Nucleus accumbens (tissue), 56 donors: ENCODE results near the gene PRDM5.
"Not testable (repeated sequence)": the region's sequence is repeated elsewhere in the genome, so short reads cannot be mapped to it uniquely, and the experiment has no call there.

Source experiments
- DNase-seq, 56 donors: peaks; one replicate each; lab custom pipeline; 2025; lab: John Stamatoyannopoulos, UW

Gene PRDM5

DNA sequence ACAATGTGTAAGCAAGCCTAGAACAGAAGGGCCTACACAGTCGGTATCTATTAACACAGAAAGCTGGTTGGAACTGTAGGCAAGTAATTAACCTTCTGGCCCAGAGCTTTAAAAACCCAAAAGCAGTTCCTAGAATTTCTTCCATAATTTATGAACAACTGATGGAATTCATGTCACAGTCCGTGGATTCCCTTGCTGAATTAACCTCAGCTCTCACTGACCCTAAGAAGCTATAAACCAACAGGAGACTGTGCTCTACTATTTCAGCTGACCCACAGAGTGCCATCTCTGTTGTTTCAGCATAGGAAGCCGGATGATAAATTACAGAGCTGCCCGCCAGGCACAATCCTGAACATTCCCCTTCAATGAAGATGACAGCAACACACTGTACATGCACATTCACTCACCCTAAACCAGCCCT is 157.3 kb downstream of the PRDM5 start:
- DNase-seq: no peak

DNA sequence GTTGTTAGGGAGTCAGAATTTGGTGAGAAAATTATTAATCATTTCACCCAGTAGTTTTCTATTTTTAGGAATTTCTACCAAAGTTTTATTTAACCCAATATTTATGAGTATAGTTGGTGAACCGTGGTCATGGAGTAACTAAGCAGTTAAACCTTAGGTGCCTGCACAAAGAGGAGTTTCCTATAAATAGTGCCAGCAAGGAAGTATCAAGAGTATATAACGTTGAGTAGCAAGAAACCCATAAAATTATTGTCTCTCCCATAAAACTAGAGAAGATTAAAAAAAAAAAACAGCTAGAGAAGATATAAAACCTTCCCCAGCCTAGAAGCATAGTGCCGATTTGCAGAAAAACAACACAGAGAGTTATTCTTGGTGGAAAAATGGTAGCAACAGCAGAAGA is 158.9 kb downstream of the PRDM5 start:
- no peak for DNase-seq

DNA sequence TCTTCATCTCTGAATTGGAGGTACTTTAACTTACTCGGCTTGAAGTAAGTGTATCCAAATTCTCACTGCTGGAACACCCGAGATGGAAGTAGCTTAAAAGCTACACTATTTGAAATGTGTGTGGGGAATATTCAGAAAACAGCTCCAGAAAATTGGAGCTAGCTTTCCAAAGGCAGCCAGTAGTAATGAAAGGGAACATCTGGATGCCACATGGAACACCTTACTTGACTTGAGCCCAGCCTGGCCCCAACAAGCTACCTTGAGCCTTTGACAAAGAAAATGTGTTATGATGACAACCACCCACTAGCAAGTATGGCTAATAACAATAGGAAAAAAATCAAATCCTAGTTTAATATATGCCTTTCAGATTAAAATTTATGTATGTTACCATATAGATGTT is 161.5 kb downstream of the PRDM5 start:
- DNase-seq: no peak

DNA sequence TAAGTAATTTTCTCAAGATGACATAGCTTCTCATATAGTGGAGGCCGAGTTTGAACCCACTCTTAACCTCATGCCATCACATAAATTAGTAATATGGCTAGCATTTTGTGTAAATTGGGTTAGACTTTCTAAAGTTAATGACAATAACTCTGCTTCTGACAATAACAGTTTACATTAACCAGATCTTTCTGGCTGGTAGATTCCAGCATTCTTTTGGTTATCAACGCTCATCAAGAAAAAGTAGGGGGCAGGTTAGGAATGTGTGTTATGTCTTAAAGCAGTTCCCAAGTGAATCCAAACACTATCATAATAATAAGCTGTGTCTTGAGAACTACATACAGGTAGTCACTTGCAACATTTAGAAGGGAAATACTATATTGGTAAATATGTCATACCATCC is 162.5 kb downstream of the PRDM5 start:
- no peak for DNase-seq

DNA sequence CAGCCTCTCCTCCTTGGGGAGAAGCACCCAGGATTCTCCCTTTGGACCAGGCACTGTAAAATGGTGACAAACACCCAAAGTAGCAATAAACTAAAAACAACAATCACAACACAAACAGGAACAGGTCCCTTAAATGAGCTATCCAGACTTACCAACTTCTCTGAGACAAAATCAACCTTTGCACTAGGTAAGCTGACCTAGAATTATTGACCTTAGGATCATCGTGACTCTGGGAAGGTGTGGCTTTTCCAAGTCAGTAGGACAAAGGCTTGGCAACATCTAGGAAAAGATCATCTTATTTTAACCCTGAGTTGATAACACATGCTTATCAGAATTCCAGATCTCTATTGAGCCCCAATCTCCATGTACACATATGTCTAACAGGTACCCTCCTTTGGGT is 166.7 kb downstream of the PRDM5 start:
- no peak for DNase-seq

DNA sequence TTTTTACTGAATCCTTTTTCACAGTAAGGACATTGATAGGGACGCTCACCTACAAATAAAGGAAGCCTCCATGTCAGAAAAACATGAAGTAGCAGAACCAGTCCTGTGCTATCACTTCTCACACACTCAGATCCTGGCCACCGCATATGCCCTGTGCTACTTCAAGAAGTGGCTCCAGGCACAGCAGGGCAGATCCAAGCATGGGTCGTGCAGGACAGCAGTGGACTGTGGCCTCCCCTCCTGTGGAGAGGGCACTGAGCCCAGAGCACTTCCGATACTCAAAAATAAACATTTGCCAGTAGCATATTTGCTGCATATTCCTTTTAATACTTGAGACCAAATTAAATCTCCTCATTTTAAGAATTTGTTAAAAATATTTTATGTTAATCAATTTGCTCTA is 167.9 kb downstream of the PRDM5 start:
- DNase-seq: no peak

DNA sequence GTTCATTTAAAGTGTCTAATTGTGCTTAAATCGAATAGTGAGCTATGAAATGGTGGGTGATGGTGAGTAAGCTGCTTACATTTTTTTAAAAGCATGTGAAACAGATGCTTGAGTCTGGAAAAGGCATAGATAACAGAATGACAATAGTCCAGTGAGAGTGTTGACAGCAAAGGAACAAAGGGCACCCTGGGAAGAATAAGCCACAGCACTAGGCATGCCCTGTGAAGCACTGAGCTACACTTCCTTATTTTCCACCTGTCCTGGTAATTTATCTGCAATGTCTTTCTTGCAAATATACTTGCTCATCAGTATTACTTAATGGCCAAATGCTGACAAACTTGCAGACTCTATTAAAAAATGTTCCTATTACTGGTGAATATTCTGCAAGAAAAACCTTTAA is 168.7 kb downstream of the PRDM5 start:
- DNase-seq: no peak

DNA sequence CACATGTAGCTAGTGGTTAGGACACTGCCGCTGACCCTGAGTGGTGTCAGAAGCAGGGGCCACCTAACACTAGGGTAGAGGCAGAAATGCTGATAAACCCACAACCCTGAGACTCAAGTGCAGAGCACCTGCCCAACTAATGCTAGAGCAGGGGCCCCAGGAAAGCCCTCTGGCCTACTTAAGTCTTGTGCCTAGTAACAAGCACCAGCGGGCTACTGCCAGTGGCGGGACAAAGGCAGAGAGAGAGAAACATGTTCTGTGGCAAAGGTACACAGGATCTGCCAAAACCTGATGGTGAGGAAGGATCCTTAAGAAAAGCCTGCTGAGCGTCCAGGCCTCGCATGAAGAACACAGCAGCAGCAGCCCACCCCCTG is 172.4 kb downstream of the PRDM5 start:
- DNase-seq: no peak

DNA sequence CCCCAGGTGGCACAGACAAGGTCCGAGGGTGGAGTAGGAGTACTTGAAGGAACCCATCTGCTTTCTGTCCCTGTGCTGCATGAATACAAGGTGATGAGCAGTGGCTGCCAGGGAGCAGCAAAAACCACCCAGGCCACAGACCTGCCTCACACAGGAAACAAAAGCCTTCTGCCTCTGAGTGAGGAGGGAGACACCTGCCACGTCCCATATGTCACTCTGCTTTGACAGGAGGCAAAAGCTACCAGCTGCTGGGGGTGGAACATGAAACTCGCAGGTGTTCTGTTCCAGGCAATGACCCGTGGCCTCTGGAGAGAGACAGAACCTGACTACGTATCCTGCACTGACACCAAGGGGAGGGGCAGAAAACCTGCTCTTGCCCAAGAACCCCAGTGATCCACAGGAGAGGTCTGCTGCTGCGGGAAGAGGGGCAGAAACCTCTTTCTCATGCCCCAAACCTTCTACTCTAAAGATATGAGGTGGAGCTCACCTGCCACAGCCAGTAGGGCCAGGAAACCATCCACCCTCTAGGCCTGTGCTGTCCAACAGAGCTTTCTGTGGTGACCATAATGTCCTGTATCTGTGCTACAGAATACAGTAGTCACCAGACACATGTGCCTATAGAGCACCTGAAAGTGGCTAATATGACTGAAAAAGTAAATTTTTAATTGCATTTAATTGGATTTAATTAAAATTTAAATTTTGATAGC is 172.9 kb downstream of the PRDM5 start:
- no peak for DNase-seq

DNA sequence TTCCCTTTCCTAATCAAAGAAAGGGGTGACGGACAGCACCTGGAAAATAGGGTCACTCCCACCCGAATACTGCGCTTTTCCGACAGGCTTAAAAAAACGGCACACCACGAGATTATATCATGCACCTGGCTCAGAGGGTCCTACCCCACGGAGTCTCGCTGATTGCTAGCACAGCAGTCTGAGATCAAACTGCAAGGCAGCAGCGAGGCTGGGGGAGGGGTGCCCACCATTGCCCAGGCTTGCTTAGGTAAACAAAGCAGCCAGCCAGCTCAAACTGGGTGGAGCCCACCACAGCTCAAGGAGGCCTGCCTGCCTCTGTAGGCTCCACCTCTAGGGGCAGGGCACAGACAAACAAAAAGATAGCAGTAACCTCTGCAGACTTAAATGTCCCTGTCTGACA is 180.9 kb downstream of the PRDM5 start:
- DNase-seq: not testable (repeated sequence)

DNA sequence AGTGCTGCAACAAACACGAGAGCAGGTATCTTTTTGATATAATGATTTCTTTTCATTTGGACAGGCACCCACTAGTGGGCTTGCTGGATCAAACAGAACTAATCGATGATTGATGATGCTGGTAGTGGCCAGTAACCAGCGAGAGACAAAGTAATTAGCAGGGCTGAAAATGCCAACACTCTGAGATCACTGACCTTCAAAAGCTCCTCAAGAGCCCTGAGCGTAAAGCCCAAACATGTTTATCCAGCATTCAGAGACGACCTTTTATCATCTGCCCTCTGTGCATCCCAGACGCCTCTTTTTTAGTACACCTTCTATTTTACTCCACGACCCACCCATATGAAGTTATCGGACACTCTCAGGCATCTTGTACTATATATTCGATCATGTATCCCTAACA is 186.2 kb downstream of the PRDM5 start:
- no peak for DNase-seq

DNA sequence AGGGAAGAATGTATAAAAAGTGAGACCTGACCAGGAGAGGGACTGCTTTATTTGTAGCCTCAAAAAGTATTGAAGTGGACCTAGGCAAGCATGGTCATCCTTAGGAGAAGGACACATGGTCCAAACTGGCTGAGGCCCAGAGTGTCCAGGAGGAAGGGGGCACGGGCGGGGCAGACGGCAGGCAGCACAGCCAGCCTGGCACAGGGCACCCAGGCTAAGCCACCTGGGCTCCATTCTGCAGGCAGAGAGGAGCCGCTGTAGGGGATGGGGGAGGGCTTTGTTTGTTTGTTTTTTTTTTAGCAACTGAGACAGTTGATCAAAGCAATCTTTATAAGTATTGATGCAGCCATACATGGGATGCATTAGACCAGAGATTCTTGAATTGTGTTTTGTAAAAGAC is 188.6 kb downstream of the PRDM5 start:
- no peak for DNase-seq

DNA sequence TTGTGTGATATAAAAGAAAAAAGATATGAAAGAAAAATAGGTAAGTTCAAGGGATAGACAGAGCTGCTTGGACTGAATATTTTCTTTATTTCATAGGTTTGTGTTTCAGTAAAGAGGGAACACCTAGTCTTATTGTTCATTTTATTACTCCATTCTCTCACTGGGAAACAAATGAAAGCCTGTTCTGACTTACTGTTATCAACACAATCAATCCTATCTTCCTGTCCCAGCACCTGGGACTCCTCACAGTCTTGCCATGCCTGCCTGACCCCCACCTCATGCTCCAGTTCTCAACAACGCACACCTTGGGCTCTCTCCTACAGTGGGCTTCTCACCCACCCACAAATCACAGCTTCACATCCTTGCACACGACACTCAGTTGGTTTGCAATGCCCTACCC is 189.5 kb downstream of the PRDM5 start:
- DNase-seq: no peak

DNA sequence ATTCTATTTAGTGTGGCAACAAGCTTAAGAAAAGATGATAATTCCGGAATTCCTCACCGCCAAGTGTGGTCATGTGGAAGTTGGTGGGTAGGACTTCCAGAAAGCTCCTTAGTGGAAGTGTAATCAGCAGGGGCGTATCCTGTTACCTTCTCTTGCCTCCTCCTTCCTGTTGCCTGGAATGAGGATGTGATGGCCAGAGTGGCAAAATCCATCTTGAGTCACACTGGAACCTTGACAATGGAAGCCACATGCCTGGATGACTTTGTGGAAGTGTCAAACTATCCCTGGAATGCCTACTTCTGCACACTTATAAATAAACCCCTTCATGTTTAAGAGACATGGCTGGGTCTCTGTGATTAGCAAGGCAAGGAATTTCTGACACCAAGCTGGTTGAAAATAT is 191.0 kb downstream of the PRDM5 start:
- no peak for DNase-seq

DNA sequence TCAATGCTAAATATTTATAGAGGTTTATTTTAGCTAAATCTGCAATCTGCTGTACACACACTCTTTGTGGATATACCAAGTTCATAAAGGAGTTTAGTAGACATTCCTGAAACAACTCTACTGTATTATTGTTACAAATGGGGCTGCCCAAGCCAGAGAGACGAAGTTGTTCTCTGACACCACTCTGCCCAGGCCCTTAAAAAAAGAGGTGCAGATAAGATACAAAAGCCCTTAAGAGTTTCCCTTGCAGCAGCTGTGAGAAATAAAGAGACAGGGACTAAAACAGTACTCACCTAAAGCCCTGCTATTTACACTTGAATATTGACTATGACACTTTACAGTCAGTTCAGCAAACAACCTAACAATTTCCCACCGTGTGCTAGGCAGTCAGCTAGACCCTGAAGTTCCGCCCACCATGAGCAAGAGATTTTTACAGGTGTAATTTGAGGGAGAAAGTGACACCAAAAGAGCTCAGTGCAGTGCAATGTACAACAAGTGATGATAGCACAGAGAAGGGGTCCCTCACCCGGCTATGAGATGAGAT is 191.7 kb downstream of the PRDM5 start:
- DNase-seq: no peak

DNA sequence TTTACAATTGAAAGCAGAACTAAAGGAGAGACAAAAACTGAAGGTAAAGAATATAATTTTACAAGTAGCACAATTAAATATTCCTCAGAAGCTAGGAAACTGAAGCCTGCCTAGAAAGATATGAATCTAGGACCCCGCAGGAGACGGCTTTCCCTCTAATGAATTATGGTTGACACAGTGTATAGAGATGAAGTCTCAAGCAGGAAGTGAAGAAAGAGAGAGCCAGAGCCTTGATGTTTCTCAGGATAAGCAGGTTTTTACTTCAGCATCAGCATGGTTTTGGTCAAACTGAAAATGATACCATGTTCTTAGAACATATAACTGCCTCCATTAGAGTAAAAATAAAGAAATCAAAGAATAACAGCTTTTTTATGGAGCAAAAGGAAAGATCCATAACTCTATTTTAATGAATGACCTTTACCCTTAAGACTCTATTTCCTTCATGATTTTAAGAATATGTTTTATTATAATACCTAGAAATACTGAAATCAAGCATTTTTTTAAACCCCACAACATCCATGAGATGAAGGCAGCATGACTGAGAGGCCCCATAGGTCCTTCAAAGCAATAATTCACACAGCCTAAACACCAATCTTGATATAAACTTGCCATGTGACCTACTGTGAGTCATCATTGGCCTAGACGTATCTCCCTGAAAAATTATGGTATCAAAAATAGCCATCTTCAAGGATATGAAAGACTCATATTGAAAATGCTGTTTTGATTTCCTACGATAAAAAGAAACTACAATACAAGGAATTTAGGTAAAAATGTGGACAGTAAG is 193.4 kb downstream of the PRDM5 start:
- DNase-seq: no peak

DNA sequence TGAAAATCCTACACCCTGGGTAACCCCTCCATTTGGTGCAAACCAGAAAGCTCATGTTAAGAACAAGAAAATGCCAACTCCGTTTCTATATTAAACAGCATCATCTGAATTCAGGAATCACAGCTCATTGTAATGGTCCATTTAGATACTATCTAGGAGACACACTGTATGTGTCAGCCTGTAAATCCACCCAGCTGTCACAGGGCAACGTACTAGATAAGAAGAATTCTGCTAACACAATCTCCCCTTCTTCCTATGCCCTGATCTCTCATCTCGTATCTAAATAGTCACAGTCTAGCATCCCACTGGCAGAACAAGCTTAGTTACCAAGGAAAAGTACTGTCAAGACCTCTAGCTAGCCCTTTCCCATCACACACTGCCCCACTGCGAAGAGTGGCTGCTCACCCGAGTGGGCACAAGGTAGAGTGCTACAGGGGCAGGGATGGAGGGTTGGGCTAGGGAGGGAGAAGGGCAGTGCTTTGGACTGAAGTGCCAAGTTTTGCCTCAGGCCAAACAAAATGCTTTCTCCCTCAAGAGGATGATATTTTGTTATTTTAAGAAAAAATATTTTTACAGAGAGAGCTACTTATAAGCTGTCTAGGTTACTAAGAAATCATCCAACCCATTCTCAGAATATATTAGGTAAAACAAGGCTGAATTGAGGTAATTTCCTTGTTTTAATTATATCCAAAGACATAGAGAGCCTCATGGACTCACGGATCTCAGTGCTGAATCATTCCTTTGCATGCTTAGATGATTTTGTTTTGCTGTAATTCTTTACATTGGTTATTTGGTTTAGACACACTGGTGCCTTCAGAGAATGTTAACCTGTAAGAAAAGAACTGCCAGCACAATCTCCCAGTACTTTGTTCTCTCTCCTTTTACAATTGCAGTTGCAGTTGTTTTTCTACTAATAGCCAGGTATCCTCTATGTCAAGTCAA is 196.6 kb downstream of the PRDM5 start:
- DNase-seq: no peak

DNA sequence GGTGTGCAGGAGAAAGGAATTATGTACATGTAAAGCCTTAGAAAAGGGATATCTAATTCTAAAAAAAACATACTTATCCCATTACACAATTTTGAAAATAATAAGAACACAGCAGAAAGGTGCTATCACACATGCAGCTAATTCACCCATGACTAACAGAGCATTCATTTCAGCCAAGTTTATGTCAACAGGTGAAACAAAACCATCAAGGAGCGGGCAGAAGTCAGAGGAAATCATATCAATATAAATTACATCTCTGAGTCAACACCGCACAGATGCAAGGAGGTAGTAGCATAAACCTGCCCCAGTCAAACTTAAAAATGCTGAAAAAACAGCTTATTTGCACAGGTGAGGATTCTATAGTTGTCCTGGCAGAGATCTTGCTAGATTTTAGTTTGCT is 197.9 kb downstream of the PRDM5 start:
- no peak for DNase-seq

DNA sequence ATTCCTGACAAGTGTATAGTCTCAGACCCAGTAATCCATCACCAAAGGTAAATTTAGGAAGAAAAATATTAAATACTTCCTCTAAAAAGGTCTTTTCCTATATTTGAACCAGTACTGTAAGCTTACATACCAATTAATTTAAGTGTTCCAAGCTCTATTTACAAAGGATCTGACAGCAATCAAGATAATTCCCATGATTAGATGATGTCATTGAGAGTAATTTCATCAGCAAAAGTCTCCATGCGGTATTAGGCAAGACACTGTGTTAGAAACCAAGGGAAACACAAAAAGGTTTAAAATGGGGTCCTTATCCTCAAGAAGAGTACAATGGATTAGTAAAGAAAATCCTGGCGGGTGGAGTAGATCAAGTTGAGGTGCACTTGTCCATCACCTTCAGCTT is 198.5 kb downstream of the PRDM5 start:
- no peak for DNase-seq

DNA sequence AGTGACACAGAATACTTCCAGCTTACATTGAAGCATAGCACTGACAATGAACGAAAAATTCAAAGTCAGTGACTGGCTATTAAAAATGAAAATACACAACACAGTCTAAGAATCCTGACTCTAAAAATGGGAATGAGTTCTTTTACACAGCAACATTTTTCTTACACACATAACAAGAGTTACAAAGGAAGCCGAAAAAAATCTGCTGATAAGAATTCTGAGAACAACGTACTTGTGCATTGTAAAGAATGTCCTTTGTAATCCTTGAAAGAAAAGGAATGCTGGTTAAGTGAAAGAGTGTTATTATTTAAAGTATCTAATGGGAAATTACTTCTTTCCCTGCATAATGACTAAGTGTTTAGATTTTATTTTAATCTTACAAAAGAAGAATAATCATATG is 199.4 kb downstream of the PRDM5 start:
- no peak for DNase-seq

DNA sequence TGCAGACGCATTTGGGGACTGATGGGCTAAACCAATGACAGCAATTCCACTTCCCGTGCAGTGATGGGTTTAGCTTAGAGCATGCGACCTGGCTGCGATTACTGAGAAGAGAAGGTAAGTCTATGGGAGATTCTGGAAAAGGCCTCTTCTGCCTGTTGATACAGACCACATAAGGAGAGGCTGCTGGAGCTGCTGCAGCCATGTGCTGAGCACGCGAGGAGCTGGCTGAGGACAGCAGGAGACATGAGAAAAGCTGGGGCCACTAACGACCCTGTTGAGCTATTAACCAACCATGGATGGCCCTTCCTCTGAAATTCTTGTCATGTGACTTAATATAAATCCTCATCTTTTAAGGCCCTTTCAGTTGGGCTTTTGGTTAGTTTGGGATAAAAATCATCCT is 199.9 kb downstream of the PRDM5 start:
- DNase-seq: no peak
